ENCODE results near the gene KRTAP13-2.

DNA sequence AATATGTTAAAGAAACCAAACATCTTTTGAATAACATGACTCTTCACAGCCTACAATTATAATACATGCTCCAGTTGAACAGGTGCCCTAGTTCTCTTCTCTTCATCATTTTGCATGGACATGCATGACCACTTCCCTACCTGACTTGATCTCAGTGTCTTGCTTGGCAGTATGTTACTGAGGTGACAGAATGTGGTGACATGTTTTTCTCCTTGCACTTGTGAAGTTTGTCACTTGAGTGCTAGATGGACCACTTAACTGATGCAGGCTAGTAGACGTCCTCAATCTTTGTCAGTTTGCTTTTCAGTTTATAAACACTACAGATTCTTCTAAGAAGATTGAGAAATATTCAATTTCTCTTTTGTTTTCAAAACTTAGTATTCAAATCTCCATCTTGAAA is 10.1 kb upstream of the KRTAP13-2 start:
- no peak for TF ChIP-seq CTCF (IDR thresholded peaks at IDR 0.05)
- no peak for TF ChIP-seq POLR2A (IDR thresholded peaks at IDR 0.05)
- no peak for TF ChIP-seq EP300 (IDR thresholded peaks at IDR 0.05)
